Mesothelial cell of epicardium (in vitro differentiated cells): Measurements from ENCODE around the gene NCAM1. TPM values are rescaled to one million over a fixed set of nuclear protein-coding genes. Genes with fewer than 3 reads are reported as not detected.

Experiments used
- DNase-seq, 2 experiments: peaks; one replicate each; pipeline ENCODE4 v3.0.0; 2021; ENCODE audit warnings: low spot score in 2 of 2; ENCODE audit not compliant: unreplicated experiment in 2 of 2
- H3K27ac Mint-ChIP-seq: 2 replicates; pipeline ENCODE4 v1.8.0; 2021; ENCODE audit warnings: mixed read lengths
- H3K27me3 Mint-ChIP-seq: 2 replicates; pipeline ENCODE4 v1.8.0; 2021; ENCODE audit warnings: low read depth, mixed read lengths
- H3K36me3 Mint-ChIP-seq: 2 replicates; pipeline ENCODE4 v1.8.0; 2021; ENCODE audit warnings: mixed read lengths
- H3K4me1 Mint-ChIP-seq: 2 replicates; pipeline ENCODE4 v1.8.0; 2021; ENCODE audit warnings: mixed read lengths
- H3K4me3 Mint-ChIP-seq: 2 replicates; pipeline ENCODE4 v1.8.0; 2021; ENCODE audit warnings: mild to moderate bottlenecking, moderate library complexity, mixed read lengths
- H3K9me3 Mint-ChIP-seq: 2 replicates; pipeline ENCODE4 v1.8.0; 2021; ENCODE audit warnings: mixed read lengths
- total RNA-seq: library from RNA; stranded (reverse); gene quantifications from 3 replicates; pipeline ENCODE4 v1.2.1, GENCODE V29; 2021
- TF ChIP-seq, protein P1 (sequence below): fragments of 200-600 bp; sonication (generic); IDR thresholded peaks from one replicate; pipeline ENCODE4 v1.5.0; 2021; ENCODE audit warnings: antibody characterized with exemption; ENCODE audit not compliant: unreplicated experiment

The NCAM1 gene
- total RNA-seq, 1 donor from 2014 or later = 139 TPM

DNA sequence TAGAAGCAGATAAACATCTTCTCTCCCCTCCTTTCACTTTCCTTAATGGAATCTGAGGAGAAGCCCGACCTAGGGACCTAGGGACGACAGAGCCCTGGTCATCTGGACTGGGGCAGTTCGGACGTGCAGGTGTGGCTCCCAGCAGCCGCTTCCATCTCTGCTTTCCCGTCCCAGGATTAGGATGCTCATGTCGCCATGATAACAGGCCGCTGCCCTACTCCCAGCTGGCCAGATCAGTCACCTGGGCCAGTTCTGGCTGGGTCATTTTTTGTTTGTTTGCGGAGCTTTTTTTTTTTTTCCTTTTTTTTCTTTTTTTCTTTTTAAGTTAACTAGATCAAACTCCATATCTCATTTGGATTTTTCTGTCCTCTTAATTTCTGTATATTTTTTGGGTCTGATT lies 186.9 kb downstream of the NCAM1 start:
- no peak for DNase-seq
- H3K27me3 Mint-ChIP-seq = no peaks in the 10 kb centered on the region
- TF ChIP-seq, protein P1, sequence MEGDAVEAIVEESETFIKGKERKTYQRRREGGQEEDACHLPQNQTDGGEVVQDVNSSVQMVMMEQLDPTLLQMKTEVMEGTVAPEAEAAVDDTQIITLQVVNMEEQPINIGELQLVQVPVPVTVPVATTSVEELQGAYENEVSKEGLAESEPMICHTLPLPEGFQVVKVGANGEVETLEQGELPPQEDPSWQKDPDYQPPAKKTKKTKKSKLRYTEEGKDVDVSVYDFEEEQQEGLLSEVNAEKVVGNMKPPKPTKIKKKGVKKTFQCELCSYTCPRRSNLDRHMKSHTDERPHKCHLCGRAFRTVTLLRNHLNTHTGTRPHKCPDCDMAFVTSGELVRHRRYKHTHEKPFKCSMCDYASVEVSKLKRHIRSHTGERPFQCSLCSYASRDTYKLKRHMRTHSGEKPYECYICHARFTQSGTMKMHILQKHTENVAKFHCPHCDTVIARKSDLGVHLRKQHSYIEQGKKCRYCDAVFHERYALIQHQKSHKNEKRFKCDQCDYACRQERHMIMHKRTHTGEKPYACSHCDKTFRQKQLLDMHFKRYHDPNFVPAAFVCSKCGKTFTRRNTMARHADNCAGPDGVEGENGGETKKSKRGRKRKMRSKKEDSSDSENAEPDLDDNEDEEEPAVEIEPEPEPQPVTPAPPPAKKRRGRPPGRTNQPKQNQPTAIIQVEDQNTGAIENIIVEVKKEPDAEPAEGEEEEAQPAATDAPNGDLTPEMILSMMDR = no peak
- H3K27ac Mint-ChIP-seq = no peak overlapping the region
- H3K4me1 Mint-ChIP-seq = peaks cover 7% of the 10 kb centered on the region
- no peaks in the 10 kb centered on the region for H3K9me3 Mint-ChIP-seq
- H3K4me3 Mint-ChIP-seq = no peak overlapping the region
- no peaks in the 10 kb centered on the region for H3K36me3 Mint-ChIP-seq

GRCh38 chr11:113148652-113149051 lies 187.4 kb downstream of the NCAM1 start:
- Mint-ChIP-seq H3K36me3 (no peaks in the 10 kb centered on the region), H3K4me1 (peaks cover 7% of the 10 kb centered on the region), H3K4me3 (no peak overlapping the region), H3K27ac (no peak overlapping the region), H3K27me3 (no peaks in the 10 kb centered on the region), H3K9me3 (no peaks in the 10 kb centered on the region)
- no peak for DNase-seq
- TF ChIP-seq, protein P1 = no peak

DNA sequence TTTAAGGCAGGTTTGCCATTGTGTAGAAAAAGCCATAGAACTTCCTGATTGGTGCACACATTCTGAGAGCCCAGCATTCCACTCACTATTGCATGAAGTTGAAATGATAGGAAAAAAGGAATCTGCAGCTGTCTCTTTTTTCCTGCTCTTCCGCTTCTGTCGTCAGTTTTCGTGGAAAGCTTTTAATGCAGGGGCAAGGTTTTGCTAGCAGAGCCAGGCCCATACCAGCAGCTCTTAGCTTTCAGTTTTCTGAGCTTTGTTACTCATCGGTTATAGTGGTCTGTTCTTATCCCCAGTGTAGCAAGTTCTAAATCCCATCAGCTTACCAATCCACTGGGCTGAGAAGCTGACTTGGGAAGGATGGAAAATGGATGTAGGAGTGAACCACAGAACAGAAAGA lies 190.3 kb downstream of the NCAM1 start:
- no peak for DNase-seq
- Mint-ChIP-seq H3K27me3 (no peaks in the 10 kb centered on the region), H3K4me1 (peaks cover 7% of the 10 kb centered on the region), H3K4me3 (no peak overlapping the region), H3K27ac (no peak overlapping the region), H3K9me3 (no peaks in the 10 kb centered on the region), H3K36me3 (no peaks in the 10 kb centered on the region)
- TF ChIP-seq, protein P1 = no peak

DNA sequence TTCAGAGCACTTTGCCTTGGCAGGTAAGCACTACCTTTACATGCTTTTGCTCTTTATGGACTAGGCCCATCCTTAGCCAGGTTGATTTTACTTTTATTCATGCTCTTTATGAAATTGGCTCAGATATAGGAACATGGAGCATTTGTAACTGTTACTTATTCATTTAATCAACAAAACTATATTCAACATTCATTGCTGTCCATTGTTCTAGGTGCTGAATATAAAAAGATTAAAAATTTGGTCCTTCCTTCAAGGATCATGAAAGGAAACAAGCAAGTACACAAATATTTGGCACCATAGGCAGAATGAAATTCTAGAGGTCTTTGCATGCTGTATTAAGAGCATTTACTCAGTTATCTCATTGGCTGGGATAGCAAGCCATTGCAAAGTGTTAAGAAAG lies 191.3 kb downstream of the NCAM1 start:
- no peak overlapping the region for H3K27ac Mint-ChIP-seq
- TF ChIP-seq, protein P1 = no peak
- no peak overlapping the region for H3K4me3 Mint-ChIP-seq
- no peaks in the 10 kb centered on the region for H3K27me3 Mint-ChIP-seq
- H3K4me1 Mint-ChIP-seq = peaks cover 7% of the 10 kb centered on the region
- no peaks in the 10 kb centered on the region for H3K36me3 Mint-ChIP-seq
- DNase-seq = no peak
- H3K9me3 Mint-ChIP-seq = peaks cover 2% of the 10 kb centered on the region

- H3K4me1 Mint-ChIP-seq = peaks cover 4% of the 10 kb centered on the region
- no peak overlapping the region for H3K4me3 Mint-ChIP-seq
- peaks cover 2% of the 10 kb centered on the region for H3K9me3 Mint-ChIP-seq
- DNase-seq = no peak
- TF ChIP-seq, protein P1 = no peak
- H3K27me3 Mint-ChIP-seq = no peaks in the 10 kb centered on the region
- no peaks in the 10 kb centered on the region for H3K36me3 Mint-ChIP-seq
- no peak overlapping the region for H3K27ac Mint-ChIP-seq
Measured at GRCh38 chr11:113153847-113154246, 192.6 kb downstream of the NCAM1 start.
